Temporal lobe (tissue), 1 donor: ENCODE results near the gene BCAN. TPM values are rescaled to one million over a fixed set of nuclear protein-coding genes. Genes with fewer than 3 reads are reported as not detected.

Experiments
- total RNA-seq: library from RNA; depleted of rRNA; stranded (reverse); fragments of >200 nt; gene quantifications from one replicate; pipeline ENCODE4 v1.2.3, GENCODE V29; 2014

The BCAN gene
- total RNA-seq, 1 donor from 2014 or later, result 98.8 TPM

Other genes starting within 250 kb of the BCAN start
- gene MEF2D, start 141.3 kb upstream of the BCAN start, total RNA-seq, result 6.9 TPM
- gene IQGAP3, start 69.6 kb upstream of the BCAN start, total RNA-seq, result 0.98 TPM
- not detected for gene TTC24, start 62.4 kb upstream of the BCAN start, total RNA-seq
- gene NAXE, start 50.3 kb upstream of the BCAN start, total RNA-seq, result 24.8 TPM
- 5.4 TPM for gene GPATCH4, start 40.6 kb upstream of the BCAN start, total RNA-seq
- 0.98 TPM for gene HAPLN2, start 22.7 kb upstream of the BCAN start, total RNA-seq
- gene NES, start 35.3 kb downstream of the BCAN start, total RNA-seq, result 47.2 TPM
- 7.1 TPM for gene CRABP2, start 63.5 kb downstream of the BCAN start, total RNA-seq
- 6.6 TPM for gene METTL25B, start 86.4 kb downstream of the BCAN start, total RNA-seq
- gene ISG20L2, start 86.6 kb downstream of the BCAN start, total RNA-seq, result 5.9 TPM
- gene MRPL24, start 99.0 kb downstream of the BCAN start, total RNA-seq, result 11.6 TPM
- 72.0 TPM for gene HDGF, start 109.6 kb downstream of the BCAN start, total RNA-seq
- gene PRCC, start 125.4 kb downstream of the BCAN start, total RNA-seq, result 26.3 TPM
- gene SH2D2A, start 174.7 kb downstream of the BCAN start, total RNA-seq, result 0.25 TPM
- gene INSRR, start 217.0 kb downstream of the BCAN start, total RNA-seq, result 0.25 TPM
- gene NTRK1, start 218.7 kb downstream of the BCAN start, total RNA-seq, result 0.25 TPM